Fibroblast of skin of abdomen (primary cell): ENCODE measurements around the gene PTPRM.

Source experiments
- DNase-seq: peaks from one replicate; pipeline ENCODE4 v3.0.0-alpha.2; 2013

The PTPRM gene

DNA sequence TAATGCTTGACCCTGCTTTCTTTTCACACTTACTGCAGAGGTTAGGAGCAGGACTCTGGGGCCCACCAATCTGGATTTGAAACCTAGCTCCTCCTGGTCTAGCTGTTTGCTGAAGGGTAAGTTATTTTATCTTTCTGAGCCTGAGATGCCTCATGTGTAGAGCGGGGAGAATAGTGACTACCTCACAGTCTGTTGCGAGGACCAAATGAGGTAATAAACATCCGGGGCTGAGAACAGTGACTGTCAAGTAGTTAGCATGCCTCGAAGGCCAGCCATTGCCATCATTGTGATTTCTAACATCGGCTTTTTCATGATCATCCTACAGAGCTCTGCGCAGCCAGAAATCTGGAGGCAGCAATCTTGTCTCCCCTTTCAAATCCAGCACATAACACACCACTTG, 32.9 kb downstream of the PTPRM start:
- no peak for DNase-seq

DNA sequence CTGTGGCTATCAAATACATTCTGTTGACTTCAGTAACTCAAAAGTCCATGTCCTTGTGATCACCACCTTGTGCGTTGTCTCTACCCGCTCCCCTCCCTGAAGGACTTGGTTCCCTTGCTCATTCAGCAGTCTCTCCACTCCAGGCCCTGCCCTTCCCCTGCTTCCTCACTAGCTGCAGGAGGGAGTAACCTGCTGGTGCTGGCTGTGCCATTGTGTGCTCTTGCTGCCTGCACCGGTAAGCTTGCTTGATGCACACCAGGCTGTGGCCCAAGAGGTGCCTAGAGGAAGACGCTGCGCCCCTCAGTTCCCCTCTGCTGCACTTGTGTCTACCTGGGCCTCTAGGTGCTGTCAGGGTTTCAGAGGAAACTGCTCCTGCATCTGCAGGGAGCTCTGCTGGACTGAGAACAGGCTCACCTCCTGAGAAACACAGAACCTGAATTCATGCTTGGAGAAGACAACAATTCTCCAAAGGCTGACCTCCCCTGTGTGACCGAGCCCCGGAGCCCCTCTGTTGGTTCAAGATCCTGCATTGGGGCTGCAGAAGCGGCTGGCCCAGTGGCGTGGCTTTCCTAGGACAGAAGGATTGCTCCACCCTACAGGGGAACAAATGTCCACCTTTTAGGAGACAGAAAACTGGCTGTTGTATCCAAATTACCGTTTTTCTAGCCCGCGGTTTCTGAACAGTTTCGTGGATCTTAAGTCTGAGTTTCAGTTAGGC, 33.6 kb downstream of the PTPRM start:
- no peak for DNase-seq

DNA sequence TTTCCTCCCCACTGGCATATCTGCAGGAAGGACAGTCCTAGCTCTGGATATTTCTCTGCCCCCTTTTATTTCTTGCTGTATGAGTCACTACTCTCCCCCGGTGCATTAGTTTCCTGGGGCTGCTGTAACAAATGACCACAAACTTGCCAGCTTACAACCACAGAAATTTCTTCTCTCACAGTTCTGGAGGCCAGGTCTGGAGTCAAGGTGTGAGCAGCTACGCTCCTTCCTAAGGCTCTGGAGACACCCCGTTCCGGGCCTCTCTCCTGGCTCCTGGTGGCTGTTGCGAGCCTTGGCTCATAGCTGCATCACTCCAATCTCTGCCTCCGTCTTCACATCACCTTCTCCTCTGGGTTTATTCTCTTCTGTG, 34.1 kb downstream of the PTPRM start:
- peak; percentile 82 for DNase-seq

DNA sequence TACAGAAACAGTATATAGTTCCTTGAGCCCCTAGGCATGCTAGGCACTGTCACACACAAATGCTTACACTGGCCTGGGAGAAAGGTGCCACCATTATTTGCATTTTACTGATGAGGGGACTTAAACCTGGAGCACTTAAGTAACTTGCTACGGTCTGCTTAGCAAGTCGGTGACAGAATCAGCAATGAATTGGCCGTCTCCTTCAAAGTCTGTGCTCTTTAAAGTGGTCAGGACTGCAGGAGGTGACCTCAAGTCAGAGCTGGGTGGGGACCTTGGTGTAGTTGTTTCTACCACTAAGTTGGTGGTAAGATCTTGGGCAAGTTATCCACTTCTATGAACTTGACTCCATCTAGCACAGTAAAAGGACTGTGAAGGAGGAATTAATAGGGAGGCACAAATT, 34.8 kb downstream of the PTPRM start:
- DNase-seq: no peak

DNA sequence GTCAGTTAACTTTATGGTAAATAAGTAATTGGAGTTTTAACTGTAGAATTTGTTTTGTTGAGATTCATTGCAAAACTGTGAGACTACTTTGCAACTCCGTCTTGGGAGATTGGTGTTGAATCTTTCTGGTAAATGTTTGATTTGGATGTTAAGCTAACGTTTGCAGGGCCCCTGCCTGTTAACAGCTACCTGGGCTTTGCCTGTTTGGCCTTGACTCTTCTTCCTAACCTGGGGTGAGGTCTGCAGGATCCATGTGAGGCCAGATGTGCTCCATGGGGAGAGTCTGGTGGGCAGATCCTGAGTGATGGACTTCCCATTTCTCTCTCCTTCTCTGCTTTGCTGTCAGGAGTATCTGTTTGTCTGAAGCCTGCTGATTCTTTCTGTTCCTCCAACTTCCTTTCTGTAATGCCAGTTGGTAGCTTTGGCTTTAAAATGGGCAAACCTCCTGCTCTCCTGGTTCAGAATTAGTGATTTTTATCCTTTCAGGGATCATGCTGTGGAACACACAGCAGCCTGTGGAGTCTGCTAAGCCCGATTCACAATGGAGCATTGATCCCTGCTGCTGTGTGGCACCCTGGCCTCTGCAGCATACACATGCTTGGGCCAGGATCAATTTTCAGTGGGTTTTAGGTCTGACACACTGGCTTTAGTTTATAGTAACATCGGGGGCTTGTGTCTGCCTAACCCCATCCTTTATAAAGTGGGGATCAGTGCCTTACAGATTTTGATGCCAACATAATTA, 36.3 kb downstream of the PTPRM start:
- no peak for DNase-seq

DNA sequence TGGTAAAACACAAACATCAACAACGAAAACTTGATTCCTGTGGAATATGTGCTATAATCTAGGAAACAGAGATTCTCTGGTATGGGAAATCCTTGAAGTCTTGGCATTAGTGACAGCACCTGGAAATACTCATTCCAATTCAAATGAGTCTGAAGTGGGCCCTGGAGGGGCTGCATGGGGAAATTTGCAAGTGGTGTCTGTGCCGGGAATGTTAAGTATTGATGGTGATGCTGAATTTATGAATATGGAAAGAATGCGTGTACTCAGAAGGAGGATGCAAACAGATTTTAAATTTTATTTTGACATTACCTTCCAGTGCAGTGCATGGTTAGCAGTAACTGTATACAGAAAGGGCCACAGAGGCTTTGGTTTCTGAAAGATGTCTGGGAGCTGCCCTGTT, 37.2 kb downstream of the PTPRM start:
- DNase-seq: no peak

DNA sequence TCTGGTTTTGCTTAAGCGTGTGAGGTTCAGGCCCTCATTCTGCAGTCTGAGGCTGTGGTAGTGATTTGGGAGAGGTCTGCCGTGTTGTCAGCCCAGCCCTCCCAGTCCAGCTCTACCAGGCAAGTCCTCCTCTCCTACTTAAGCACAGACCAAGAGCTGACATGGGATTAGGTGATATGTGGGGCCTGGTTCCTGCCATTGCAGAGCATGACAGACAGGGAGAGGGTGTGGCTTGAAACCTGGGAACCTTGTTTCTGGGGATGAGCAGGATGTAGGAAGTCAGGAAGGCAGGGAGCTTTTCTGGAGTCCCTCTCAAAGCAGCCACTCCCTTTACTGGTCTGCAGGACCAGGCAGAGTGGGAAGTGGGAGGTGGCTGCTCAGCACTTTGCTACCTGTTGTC, 38.6 kb downstream of the PTPRM start:
- no peak for DNase-seq

DNA sequence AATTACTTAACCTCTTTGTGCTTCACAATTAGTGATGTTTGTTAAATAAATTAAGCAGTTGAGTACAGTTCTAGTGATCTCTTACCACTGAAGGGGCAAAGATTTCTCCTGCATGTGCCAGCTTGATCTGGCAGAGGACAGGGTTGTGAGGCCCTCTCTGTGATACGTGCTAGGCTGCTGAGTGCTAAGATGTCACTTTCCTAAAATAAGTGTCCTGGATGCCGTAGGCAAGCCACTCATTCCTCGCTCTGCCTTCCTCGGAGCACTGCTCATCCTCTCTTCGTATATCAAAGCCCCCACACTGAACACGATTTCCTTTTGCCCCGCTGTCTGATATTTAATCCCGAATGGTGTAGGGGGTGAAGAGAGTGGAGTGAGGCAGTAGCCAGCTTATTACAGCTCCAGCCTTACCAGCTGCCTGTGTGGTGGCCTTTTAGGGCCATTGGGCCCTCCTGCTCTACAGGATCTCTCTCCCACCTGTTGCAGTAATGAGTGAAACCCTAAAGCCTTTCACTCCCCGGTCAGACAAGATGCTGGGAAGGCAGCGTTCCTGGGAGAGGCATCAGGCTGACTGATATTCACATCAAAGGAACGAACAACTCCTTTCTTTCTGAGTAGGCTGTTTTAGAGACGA, 40.5 kb downstream of the PTPRM start:
- no peak for DNase-seq

DNA sequence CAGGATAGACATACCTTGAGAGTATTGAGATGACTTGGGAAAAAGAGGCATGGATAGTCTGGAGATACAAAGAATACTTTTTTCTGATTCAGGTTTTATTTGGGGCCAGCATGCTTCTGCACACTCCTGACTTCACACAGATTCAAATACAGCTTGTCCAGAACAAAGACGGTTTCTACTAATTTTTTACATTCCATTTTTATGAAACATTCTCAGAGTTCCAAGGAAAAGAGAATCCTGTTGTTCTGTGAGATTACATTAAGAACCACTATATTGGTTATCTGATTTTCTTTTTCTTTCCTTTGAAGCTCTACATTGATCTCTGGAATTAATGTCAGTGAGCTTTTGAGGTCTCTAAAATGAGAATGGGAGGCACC, 41.0 kb downstream of the PTPRM start:
- DNase-seq: peak; percentile 58

DNA sequence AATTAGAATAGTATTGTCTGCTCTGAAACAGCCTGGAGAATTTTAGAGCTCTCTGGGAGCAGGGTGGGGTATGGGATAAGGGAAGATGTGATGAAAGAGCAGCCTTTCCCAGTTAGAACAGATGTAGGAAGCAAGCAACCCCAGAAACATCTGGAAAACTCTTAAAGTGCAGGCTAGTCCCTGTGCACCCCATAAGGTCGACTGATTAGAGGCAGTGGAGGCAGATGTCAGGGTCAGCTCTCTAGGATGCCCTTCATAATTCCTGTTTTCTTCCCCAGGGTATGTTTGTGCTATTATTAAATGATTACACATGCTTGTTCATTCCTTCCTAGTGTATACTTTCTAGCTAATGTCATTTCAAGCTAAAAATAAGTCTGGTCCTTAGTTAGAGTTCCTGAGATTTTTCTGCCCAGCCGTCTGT, 41.7 kb downstream of the PTPRM start:
- DNase-seq: peak; percentile 64

DNA sequence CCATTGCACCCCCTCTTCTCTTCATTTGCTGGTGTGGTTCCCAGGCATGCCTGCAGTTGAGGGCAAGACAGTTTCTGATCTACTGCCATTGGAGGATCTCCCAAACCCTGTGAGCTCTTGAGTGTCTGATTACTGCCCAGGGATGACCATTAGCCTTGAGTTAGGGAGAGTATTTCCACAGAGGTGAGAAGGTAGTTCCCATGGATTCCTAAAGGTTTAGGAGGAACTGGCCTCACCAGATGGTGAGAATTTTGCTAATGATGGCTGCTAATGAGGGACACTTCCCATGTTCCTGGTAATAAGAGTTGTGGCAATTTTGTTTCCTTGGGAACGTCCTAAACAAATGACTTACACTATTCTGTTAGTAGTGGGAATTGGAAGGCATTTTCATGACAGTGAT, 42.5 kb downstream of the PTPRM start:
- DNase-seq: no peak

DNA sequence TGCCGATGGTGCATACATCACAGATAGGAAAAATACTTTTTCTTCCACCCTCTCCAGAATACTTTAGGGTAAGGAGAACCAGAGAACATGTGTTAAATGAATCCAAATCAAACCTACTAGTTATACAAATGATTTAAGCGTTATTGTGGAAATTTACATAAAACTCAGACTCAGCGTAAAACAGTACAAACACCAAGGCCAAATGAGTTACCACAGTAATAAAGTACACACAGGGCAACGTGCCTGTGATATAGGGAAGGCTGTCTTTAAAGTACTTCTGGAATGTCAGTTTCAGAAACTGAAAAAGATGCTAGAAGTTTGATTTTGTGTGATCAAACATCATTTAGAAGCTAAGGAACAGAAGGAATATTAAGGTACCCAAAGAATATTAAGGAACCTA, 46.9 kb downstream of the PTPRM start:
- no peak for DNase-seq

DNA sequence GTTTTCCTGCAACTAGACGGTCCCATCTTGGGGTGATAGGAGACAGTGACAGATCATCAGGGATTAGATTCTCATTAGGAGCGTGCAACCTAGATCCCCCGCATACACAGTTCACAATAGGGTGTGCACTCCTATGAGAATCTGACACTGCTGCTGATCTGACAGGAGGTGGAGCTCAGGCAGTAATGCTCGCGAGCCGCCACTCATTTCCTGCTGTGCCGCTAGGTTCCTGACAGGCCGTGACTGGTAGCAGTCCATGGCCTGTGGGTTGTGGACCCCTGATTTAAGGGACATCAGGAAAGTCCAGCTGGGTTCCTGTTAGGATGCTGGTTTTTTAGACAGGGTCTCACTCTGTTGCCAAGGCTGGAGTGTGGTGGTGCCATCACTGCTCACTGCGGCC, 48.7 kb downstream of the PTPRM start:
- no peak for DNase-seq

DNA sequence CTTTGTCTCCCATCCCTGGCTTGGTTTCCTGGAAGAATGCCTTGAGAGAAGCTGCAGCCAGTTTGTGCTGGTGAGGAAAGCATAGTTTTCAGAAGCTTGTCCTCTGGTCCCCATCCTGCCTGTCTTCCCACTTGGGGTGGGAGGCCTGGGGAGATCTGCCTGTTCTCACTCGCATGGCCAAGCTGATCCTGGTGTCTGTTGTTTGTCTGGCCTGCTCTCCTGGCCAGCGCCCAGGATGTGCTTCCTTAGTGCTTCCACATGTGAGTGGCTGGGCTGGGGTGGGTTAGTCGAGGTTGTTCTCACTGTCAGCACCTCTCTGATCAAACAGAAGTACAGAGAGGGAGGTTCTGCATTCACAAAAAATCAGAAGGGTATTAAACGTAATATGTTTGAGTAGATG, 49.5 kb downstream of the PTPRM start:
- peak; percentile 87 for DNase-seq

DNA sequence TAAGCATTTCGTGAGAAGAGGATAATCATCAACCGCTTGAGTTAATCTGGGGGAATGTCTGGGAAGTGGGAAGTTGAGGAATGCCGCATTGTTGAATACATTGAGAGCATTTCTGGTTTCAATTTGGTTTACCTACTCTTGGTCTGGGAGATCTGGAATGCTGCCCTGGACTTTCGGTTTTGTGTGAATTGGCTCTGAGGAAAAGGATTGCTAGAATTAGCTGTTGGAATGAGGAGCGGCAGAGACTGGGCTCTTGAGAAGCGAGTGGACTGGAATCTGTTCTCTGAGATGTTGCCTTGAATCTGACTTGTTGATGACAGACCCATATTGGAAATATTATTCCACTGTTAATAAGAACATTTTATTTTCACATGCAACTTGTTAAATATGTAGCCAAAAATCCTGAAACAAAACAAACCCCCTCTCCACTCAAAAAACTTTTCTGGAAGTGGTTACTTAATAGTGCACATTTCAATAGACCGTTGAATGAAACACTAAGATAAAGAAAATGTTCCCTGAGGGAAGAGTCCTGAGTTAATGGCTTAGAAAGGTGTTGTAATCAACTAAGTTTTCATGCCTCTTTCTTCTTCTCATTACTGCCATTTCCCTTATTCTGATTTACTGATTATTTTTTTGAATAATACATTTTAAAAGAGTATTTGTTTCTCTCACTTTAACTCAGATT, 50.8 kb downstream of the PTPRM start:
- peak; percentile 99 for DNase-seq

DNA sequence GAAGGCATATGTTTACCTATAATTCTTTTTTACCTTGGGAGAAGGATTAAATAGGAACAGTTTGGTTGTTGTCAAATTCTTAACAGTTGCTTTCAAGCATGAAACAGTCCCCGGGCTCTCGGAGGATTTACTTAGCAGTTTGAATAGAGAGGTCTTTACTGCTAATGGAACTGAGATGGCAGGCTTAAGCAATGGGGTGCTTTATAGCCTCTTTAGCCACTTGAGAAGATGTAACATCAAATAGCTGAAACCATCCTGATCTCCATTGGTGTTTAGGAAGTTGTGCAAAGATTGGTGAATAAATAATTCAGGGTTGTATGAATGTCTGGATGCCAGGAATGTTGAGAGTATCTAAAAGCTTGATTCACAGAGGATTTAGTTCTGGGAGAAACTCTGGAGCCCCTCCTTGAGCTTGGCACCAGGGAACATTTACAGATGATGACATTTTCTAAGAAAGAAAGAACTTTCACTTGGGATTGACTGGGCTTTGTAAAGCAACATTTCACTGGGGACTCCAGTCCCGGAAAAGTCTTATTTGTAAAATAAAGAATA, 51.9 kb downstream of the PTPRM start:
- peak; percentile 34 for DNase-seq

DNA sequence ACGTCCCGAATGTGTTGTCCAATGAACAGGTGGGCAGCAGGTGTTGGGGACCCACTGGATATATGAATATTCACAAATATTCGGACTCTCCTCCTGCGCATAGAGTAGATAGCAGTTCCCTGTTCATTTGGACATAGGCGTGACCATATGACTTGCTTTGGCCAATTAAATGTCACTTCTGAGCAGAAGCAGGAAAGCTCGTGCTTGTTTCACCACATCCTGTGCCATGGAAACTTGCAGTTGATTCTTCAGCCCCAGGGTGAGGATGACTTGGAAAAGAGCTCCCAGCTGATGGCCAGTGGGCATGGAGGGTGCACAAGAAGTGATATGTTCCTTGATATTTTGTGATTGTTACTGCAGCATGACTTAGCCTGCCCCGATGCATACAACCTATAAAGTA, 52.6 kb downstream of the PTPRM start:
- peak; percentile 46 for DNase-seq

DNA sequence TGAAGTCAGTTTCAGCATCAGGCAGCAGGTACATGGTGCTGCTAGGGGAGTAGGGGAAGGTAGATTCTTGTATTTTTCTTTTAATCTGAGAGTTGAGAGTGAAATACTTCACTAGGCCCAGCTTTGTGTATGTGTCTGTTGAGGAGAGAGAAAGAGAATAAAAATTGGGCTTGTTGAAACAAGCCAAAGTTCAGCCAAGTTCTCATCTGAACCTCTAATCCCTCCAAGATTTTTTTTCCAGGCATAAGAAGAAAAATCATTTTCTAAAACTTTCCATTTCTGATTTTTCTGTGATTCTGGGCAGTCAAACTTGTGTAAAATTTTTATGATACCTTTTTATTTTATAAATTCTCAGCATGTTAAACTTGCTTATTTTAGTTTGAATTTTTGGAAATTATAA, 55.6 kb downstream of the PTPRM start:
- DNase-seq: no peak

DNA sequence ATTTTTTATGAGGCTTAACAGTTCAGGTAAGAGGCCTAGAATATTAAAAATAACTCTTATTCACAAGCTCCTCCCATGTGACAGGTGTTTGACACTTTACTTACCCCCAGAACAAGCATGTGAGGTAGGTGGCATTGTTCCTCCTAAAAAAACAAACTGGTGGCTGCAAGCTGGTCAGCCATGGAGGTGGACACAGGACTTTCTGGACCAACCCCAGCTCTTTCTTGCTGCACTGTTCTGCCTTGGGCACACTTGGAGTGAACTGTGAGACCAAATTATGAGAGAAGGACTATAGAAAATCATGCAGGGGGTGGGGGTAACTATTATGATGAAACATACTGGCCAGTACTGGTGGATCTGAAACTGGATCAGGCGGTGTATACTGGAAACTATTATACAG, 56.6 kb downstream of the PTPRM start:
- no peak for DNase-seq

DNA sequence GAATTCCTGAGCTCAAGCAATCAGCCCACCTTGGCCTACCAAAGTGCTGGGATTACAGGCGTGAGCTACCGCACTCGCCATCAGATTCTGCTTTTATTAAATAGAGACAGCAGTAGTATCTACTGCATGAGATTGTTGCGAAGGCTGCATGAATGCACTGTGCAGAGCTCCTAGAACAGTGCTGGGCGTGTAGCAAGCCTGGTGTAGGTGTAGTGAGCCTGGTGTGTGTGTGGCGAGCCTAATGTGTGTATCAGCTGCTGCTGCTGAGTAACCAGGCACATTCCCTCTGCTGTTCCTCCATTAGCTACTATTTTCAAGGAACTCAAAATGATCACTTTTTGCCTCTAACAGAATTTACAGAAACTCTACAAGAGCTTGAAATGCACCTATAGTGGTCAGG, 57.6 kb downstream of the PTPRM start:
- DNase-seq: no peak

DNA sequence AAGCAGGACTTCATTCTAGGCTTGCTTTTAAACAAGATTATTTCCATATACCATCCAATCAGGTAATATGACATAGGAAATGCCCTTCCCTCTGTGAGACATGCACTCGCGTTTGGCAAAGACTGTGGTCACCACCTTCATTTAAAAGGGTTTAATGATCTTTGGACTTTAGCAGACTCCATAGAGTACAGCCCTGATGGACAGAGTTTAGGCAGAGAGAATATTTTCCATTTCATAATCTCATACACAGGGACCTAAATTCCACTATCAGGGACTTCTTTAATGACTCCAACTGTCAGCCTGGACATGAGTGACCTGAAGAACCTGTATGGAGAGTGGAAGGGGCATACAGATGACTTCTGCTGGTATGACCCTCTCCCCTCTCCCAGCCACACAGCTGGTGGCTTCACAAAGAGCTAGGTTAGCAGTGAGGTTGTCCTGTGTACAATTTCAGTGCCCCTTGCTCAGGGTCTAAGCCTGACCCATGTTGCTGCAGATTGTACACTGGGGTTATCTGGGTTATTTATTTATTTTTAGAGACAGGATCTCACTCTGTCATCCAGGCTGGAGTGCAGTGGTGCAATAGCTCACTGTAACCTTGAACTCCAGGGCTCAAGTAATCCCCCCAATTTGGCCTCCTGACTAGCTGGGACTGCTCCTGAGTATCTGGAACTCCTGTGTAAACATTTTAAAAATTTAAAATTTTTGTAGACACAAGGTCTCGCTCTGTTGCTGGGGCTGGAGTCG, 59.2 kb downstream of the PTPRM start:
- no peak for DNase-seq

DNA sequence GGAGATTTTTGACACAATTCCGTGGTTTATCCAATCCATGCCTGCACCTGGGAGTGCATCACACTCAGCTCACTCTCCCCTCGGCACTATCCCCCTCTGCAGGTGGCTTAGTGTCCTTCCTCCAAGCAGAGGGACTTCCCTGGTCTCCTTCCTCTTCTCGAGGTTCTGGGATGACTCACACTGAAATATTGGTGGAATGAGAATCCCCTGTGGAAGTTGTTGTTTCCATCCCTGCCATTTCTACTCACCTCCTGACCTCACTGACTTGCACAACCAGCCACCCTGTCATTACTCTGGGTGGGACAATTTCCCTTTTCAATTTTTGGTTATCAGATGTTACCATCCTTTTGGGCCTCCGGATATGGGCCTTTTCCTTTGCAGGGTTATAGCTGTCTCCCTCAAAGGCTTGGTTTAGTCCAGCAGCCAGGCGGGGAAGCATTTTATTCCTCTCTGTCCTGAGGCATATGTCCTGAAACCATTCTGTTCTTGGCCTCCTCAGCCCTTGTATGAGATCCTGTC, 59.9 kb downstream of the PTPRM start:
- peak; percentile 77 for DNase-seq
